Muscle of leg (tissue), 11 donors: Measurements from ENCODE around the gene DBF4. TPM values are rescaled to one million over a fixed set of nuclear protein-coding genes. Genes with fewer than 3 reads are reported as not detected.
"Not testable (repeated sequence)": the region's sequence is repeated elsewhere in the genome, so short reads cannot be mapped to it uniquely, and the experiment has no call there.

ENCODE experiments used
- DNase-seq: peaks from one replicate; pipeline ENCODE4 v3.0.0; 2013
- H3K27ac ChIP-seq: one replicate; pipeline ENCODE4 v1.5.1; 2013; ENCODE audit warnings: mild to moderate bottlenecking, low read length, control low read depth
- H3K27me3 ChIP-seq: one replicate; pipeline ENCODE4 v1.6.1; 2013; ENCODE audit warnings: low read length; ENCODE audit not compliant: control insufficient read depth, insufficient read depth
- H3K36me3 ChIP-seq: one replicate; pipeline ENCODE4 v1.6.1; 2013; ENCODE audit warnings: low read length; ENCODE audit not compliant: control insufficient read depth, insufficient read depth
- H3K4me1 ChIP-seq: one replicate; pipeline ENCODE4 v1.6.1; 2013; ENCODE audit warnings: low read length; ENCODE audit not compliant: control insufficient read depth, insufficient read depth
- H3K4me3 ChIP-seq: one replicate; pipeline ENCODE4 v1.5.1; 2013; ENCODE audit warnings: low read length, control low read depth
- H3K9me3 ChIP-seq: replicated peaks from 2 replicates; pipeline ENCODE4 v1.6.1; 2013; ENCODE audit warnings: low read depth, low read length; ENCODE audit not compliant: control insufficient read depth
- WGBS: methylation state at CpG from one replicate; pipeline ENCODE4 v1.1.5; 2013; ENCODE audit warnings: missing lambda C conversion rate; ENCODE audit not compliant: insufficient coverage; 5-methylcytosine and 5-hydroxymethylcytosine counted together
- polyA plus RNA-seq, 8 donors: library from polyadenylated mRNA; unstranded; fragments of 120-200 nt; gene quantifications; one replicate each; pipeline versions ENCODE4 v1.2.1 to v1.2.3, GENCODE V29; 2013; ENCODE audit warnings: inconsistent platforms in 1 of 8, low replicate concordance in 1 of 8; ENCODE audit not compliant: insufficient read length in 8 of 8, insufficient read depth in 1 of 8
- total RNA-seq: library from RNA; stranded (reverse); fragments of 120-200 nt; gene quantifications from one replicate; pipeline ENCODE4 v1.2.4, GENCODE V29; 2013

Gene DBF4
- total and polyA plus RNA-seq, 9 donors: 8.7 to 13.6 (median 12.0) TPM

GRCh38 chr7:87944547-87944946 is 68.3 kb downstream of the DBF4 start:
- Histone ChIP-seq H3K27me3 (no peaks in the 10 kb centered on the region), H3K4me1 (no peaks in the 10 kb centered on the region), H3K9me3 (no peaks in the 10 kb centered on the region), H3K4me3 (no peak overlapping the region), H3K27ac (no peak overlapping the region), H3K36me3 (no peaks in the 10 kb centered on the region)
- WGBS: 96% methylated on average over 2 of the region's 3 CpGs
- DNase-seq: no peak

DNA sequence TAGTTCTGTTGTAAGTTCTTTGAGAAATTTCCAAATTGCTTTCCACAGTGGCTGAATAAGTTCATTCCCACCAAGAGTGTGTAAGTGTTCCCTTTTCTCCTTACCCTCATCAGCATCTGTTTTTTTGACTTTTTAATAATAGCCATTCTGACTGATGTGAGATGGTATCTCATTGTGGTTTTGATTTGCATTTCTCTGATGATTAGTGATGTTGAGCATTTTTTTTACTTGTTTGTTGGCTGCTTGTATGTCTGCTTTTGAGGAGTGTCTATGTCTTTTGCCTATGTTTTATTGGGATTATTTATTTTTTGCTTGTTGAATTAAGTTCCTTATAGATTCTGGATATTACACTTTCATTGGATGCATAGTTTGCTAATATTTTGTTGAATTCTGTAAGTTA is 69.6 kb downstream of the DBF4 start:
- not testable (repeated sequence) for DNase-seq, H3K9me3 ChIP-seq, H3K27me3 ChIP-seq, H3K27ac ChIP-seq, H3K4me3 ChIP-seq, H3K4me1 ChIP-seq, H3K36me3 ChIP-seq

DNA sequence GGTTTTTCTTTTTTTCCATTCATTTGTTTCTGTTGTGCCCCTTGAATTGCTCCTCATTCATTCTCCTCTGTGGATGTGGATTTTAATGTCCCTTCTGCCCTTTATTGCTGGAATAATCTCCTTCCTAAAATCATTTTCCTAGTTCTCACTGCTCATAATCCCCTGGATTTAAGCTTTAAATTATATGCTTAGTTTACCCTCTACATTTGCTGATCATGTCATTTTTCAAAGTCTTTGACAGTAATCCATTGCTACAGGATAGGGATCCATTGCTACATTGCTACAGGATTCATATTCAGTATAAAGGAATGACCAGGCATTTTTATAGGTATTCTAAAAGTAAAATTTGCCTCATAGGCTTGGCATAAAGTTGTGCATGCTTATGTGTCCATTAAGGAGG is 72.1 kb downstream of the DBF4 start:
- Histone ChIP-seq H3K36me3 (no peaks in the 10 kb centered on the region), H3K4me1 (no peaks in the 10 kb centered on the region), H3K4me3 (no peak overlapping the region), H3K9me3 (no peaks in the 10 kb centered on the region), H3K27me3 (no peaks in the 10 kb centered on the region), H3K27ac (no peak overlapping the region)
- no peak for DNase-seq

Other genes starting within 250 kb of the DBF4 start
- 0.18 TPM for gene RUNDC3B, start 248.1 kb upstream of the DBF4 start, total RNA-seq
- gene RUNDC3B, start 248.1 kb upstream of the DBF4 start, polyA plus RNA-seq: under 1 TPM; 0.09 to 0.41 (median 0.25) TPM
- 9.6 TPM for gene SLC25A40, start 133 bp upstream of the DBF4 start, total RNA-seq
- gene SLC25A40, start 133 bp upstream of the DBF4 start, polyA plus RNA-seq: 10 to 100 TPM; 10.8 to 19.2 (median 14.2) TPM
- 15.3 TPM for gene ADAM22, start 57.8 kb downstream of the DBF4 start, total RNA-seq
- 10 to 100 TPM in 5 of 8 donors, 1 to 10 TPM in 3; 7.3 to 17.1 (median 13.3) TPM for gene ADAM22, start 57.8 kb downstream of the DBF4 start, polyA plus RNA-seq